GM21825 (cell line): ENCODE measurements around the gene MDH1B.

Experiments used
- ATAC-seq: cut with Tn5 transposase; IDR thresholded peaks from one replicate; pipeline ENCODE4 v1.9.1; 2021; ENCODE audit warnings: mild to moderate bottlenecking, moderate library complexity; ENCODE audit not compliant: unreplicated experiment

Gene MDH1B

DNA sequence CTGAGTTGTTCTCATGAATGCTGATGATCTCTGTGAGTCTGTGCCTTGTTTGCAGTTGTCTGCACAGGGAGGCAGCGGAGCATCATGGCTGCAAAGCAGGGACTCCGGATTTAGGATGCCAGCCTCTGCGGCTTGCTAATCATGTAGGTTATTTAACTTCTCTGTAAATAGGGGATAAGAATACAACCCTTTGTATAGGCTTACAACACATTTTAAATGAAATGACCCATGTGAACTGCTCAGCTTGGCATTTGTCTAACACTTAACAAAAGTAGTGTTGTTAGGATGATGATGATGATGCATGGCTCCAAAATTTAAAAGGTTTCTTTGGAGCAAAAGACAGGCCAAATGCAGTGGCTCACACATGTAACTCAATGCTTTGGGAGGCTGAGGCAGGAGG lies 66.3 kb downstream of the MDH1B start:
- no peak for ATAC-seq

DNA sequence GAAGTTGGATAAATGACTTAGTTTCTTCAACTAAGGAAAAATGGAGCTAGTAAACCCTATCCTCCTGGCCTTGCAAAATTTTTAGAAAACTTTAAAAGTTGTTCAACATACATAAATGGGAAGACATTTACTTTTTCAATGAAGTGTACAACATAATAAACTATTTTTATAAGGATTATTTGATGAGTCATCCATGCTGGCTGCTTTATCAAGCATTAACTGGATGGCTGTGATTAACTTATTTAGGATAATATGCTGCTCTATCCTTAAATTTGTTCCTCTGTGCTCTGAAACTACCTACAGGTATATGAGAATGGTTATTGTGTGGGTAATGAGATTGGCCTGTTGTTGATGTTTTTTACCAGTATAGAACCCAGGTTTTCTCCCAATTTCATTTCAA lies 68.2 kb downstream of the MDH1B start:
- ATAC-seq, result no peak

DNA sequence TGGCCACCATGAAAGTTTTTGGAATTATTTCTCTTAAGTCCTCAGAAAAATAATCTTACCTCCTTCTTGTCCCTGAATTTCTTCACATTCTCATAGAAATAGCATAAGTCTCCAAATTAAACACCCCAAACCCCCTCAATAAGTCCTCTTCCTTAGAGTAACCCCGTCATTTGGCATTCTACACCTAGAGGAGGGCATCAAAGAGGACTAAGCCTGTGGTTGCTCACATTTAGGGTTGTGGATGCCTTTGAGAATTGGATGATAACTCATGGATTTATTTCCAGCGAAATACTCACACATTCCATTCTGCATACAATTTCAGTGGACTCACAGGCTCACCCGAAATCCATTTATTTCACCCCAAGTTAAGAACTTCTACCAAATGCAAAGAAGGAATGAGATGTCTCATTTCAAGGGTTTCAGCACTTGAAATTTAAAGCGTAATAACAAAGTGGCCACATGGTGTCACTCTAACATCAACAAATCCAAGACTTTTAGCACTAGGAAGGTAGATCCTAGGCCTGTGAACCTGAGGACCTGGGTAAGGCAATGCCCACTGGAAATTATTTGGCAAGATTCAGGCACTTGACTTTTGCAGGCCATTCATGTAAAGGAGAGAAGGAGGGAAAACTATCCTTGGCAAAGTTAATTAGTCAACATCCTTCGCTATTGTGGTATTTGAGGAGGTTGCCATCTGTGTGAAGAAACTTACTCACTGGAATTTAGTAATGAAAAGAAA lies 71.6 kb downstream of the MDH1B start:
- no peak for ATAC-seq

DNA sequence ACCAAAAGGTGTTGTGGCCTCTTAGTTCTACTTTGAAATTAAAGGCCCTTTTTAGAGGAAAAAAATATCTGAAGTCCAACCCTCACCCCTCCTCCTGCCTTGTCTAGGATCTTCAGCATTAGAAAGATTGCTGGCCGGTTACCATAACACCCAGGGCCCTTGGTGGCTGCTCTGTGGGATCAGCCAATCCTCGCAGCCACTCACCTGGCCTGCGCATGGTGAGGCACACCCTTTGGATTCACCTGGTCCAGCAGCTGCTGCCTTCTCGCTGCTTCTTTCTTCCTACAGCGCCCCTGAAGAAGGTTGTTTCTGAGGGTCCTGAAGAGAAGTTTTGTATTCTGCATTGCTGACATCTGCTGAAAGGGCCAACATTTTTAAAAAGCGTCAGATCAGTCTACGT lies 72.2 kb downstream of the MDH1B start:
- ATAC-seq, result no peak

DNA sequence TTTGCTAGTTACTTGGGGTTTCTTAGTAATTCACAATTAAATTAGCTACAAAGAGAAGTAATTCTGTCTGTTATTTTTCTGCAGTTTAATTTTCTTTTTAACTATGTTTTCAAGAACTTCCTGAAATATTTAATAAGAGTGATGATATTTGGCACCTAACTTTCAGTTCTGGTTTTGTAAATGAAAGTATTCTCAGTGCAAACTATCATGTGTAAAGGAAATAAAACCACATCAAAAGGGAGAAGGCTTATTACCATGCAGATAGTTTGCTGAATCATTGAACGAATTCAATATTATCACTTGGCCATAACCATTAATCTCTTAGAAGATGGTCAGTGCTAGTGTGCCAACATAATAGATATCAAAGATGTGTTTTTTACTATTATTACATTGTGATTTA lies 76.1 kb downstream of the MDH1B start:
- ATAC-seq, result no peak

DNA sequence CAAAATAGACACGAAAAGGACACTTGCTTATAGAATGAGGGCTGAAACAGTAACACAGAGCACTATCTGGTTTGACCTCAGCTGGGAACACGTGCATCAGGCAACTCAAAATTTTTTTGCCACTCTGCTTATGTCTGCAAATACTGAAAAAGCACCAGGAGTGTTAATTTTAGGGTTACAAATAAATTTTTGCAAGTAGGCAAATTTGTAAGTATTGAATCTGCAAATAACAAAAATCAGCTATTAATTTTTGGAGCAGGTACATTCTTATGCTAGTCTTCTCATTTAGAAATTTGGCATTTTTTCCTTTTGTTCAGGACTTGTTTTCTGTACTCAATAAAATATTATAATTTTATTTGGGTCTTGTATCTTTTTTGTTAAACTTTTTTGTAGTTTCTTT lies 76.7 kb downstream of the MDH1B start:
- no peak for ATAC-seq
